Vagina (tissue), 2 donors: ENCODE results near the gene RFESD. TPM values are rescaled to one million over a fixed set of nuclear protein-coding genes. Genes with fewer than 3 reads are reported as not detected.

Experiments
- DNase-seq, 2 donors: peaks; one replicate each; pipeline ENCODE4 v3.0.0-alpha.2; 2017; ENCODE audit errors: extremely low spot score in 2 of 2
- H3K27ac ChIP-seq: fragments of 200-600 bp; sonication (generic); one replicate; pipeline ENCODE4 v1.5.1; 2019
- H3K27me3 ChIP-seq: fragments of 200-600 bp; sonication (generic); one replicate; pipeline ENCODE4 v1.5.1; 2019
- H3K36me3 ChIP-seq, 2 donors: fragments of 200-600 bp; sonication (generic); one replicate each; pipeline ENCODE4 v1.5.1; 2017 to 2019
- H3K4me1 ChIP-seq: fragments of 200-600 bp; sonication (generic); one replicate; pipeline ENCODE4 v1.5.1; 2019
- H3K4me3 ChIP-seq, 2 donors: fragments of 200-600 bp; sonication (generic); 1 replicate in 1 of 2; 2 replicates in 1 of 2; pipeline ENCODE4 v1.5.1; 2016 to 2019
- H3K9me3 ChIP-seq: fragments of 200-600 bp; sonication (generic); one replicate; pipeline ENCODE4 v1.5.1; 2019
- CTCF ChIP-seq, 3 experiments: fragments of 450-650 bp in 2 of 3; fragments of 200-600 bp in 1 of 3; sonication (generic) in 1 of 3; IDR thresholded peaks; one replicate each; pipeline ENCODE4 v1.5.1; 2017 to 2019; ENCODE audit warnings: antibody characterized with exemption in 3 of 3, mild to moderate bottlenecking in 2 of 3, moderate library complexity in 2 of 3
- POLR2A ChIP-seq, 2 donors: fragments of 450-650 bp; IDR thresholded peaks; one replicate each; pipeline ENCODE4 v1.6.1; 2017; ENCODE audit warnings: antibody characterized with exemption in 2 of 2, mild to moderate bottlenecking in 2 of 2, moderate library complexity in 2 of 2
- POLR2AphosphoS5 ChIP-seq, 2 donors: sonication (generic); formaldehyde crosslinking; IDR thresholded peaks; one replicate each; pipeline ENCODE4 v1.9.0; 2017; ENCODE audit warnings: antibody characterized with exemption in 2 of 2, mild to moderate bottlenecking in 2 of 2, low read depth in 1 of 2; ENCODE audit not compliant: insufficient read depth in 1 of 2
- intact Hi-C: fragments of 100-400 bp; cut with DNase I; formaldehyde crosslinking; loops from one replicate; pipeline ENCODE4 v1.15.1; 2023
- total RNA-seq: library from RNA; depleted of rRNA; stranded (reverse); fragments of >200 nt; gene quantifications from one replicate; pipeline ENCODE4 v1.2.3, GENCODE V29; 2016

The RFESD gene
- 1.2 TPM for total RNA-seq

GRCh38 chr5:95646569-95647431, at the start of gene RFESD:
Gene RFESD, plus strand, starts transcription at chr5:95646777. Its CDS starts 5,495 bp downstream, at chr5:95652272.
- Histone ChIP-seq H3K9me3 (no peaks in the 10 kb centered on the region), H3K36me3 (no peaks in the 10 kb centered on the region), H3K4me3 (peak within 1 kb of the TSS; percentile 43 to 65), H3K4me1 (peaks cover 9% of the 10 kb centered on the region), H3K27me3 (no peaks in the 10 kb centered on the region), H3K27ac (peak within 1 kb of the TSS; percentile 97)
- intact Hi-C loops, result loop anchor here (2.0 to 10.0 kb wide), 3 partner anchors 84 to 698 kb away; partner anchors contain the start of gene RHOBTB3
- peak in 1 of 2 donors; percentile 98 for DNase-seq
- peak in 1 of 2 donors; percentile 92 for TF ChIP-seq POLR2A (IDR thresholded peaks at IDR 0.05)
- peak in 1 of 3 experiments; percentile 11 for TF ChIP-seq CTCF (IDR thresholded peaks at IDR 0.05)
- peak; percentile 98 to 99 for TF ChIP-seq POLR2AphosphoS5 (IDR thresholded peaks at IDR 0.05; ENCODE audit: insufficient read depth in 1 of 2, low read depth in 1 of 2)

GRCh38 chr5:95599252-95599651, 47.3 kb upstream of the RFESD start:
- TF ChIP-seq CTCF (IDR thresholded peaks at IDR 0.05), result no peak
- TF ChIP-seq POLR2A (IDR thresholded peaks at IDR 0.05), result no peak
- no peak for TF ChIP-seq POLR2AphosphoS5 (IDR thresholded peaks at IDR 0.05; ENCODE audit: insufficient read depth in 1 of 2, low read depth in 1 of 2)
- no peak for DNase-seq
- peaks cover 0 to 6% of the 10 kb centered on the region in 2 donors for H3K36me3 ChIP-seq
- no peak overlapping the region for H3K4me3 ChIP-seq
- H3K27ac ChIP-seq, result no peak overlapping the region
- intact Hi-C loops, result no loop called here
- no peaks in the 10 kb centered on the region for H3K27me3 ChIP-seq
- no peaks in the 10 kb centered on the region for H3K9me3 ChIP-seq
- no peaks in the 10 kb centered on the region for H3K4me1 ChIP-seq

GRCh38 chr5:95600557-95600956, 46.0 kb upstream of the RFESD start:
- Histone ChIP-seq H3K4me1 (no peaks in the 10 kb centered on the region), H3K4me3 (no peak overlapping the region), H3K9me3 (no peaks in the 10 kb centered on the region), H3K36me3 (peaks cover 0 to 6% of the 10 kb centered on the region in 2 donors), H3K27me3 (no peaks in the 10 kb centered on the region), H3K27ac (no peak overlapping the region)
- TF ChIP-seq POLR2A (IDR thresholded peaks at IDR 0.05) (no peak), CTCF (IDR thresholded peaks at IDR 0.05) (no peak), POLR2AphosphoS5 (IDR thresholded peaks at IDR 0.05; ENCODE audit: insufficient read depth in 1 of 2, low read depth in 1 of 2) (no peak)
- DNase-seq, result no peak
- intact Hi-C loops, result no loop called here

GRCh38 chr5:95605786-95606185, 40.8 kb upstream of the RFESD start:
- TF ChIP-seq POLR2AphosphoS5 (IDR thresholded peaks at IDR 0.05; ENCODE audit: insufficient read depth in 1 of 2, low read depth in 1 of 2) (no peak), POLR2A (IDR thresholded peaks at IDR 0.05) (no peak), CTCF (IDR thresholded peaks at IDR 0.05) (no peak)
- Histone ChIP-seq H3K36me3 (peaks cover 0 to 6% of the 10 kb centered on the region in 2 donors), H3K9me3 (no peaks in the 10 kb centered on the region), H3K4me3 (no peak overlapping the region), H3K27me3 (no peaks in the 10 kb centered on the region), H3K4me1 (no peaks in the 10 kb centered on the region), H3K27ac (no peak overlapping the region)
- no peak for DNase-seq
- intact Hi-C loops, result no loop called here

- intact Hi-C loops, result no loop called here
- H3K4me3 ChIP-seq, result no peak overlapping the region
- no peak for TF ChIP-seq POLR2A (IDR thresholded peaks at IDR 0.05)
- no peak for TF ChIP-seq POLR2AphosphoS5 (IDR thresholded peaks at IDR 0.05; ENCODE audit: insufficient read depth in 1 of 2, low read depth in 1 of 2)
- TF ChIP-seq CTCF (IDR thresholded peaks at IDR 0.05), result no peak
- H3K4me1 ChIP-seq, result no peaks in the 10 kb centered on the region
- H3K27ac ChIP-seq, result no peak overlapping the region
- no peak for DNase-seq
- no peaks in the 10 kb centered on the region for H3K27me3 ChIP-seq
- peaks cover 0 to 3% of the 10 kb centered on the region in 2 donors for H3K36me3 ChIP-seq
- no peaks in the 10 kb centered on the region for H3K9me3 ChIP-seq
Measured at GRCh38 chr5:95606419-95606818, 40.2 kb upstream of the RFESD start.
